GM19395 (cell line): ENCODE data around the gene LRP1.

Source experiments
- ATAC-seq: cut with Tn5 transposase; IDR thresholded peaks from one replicate; pipeline ENCODE4 v1.9.1; 2021; ENCODE audit warnings: mild to moderate bottlenecking, moderate library complexity; ENCODE audit not compliant: unreplicated experiment

LRP1 gene

GRCh38 chr12:57133013-57133569 lies 4.8 kb downstream of the LRP1 start:
- no peak for ATAC-seq

GRCh38 chr12:57133916-57134315 lies 5.6 kb downstream of the LRP1 start:
- ATAC-seq: no peak

GRCh38 chr12:57134949-57135348 lies 6.7 kb downstream of the LRP1 start:
- ATAC-seq: no peak

GRCh38 chr12:57135527-57136326 lies 7.4 kb downstream of the LRP1 start:
- ATAC-seq: no peak

- no peak for ATAC-seq
Measured at GRCh38 chr12:57138526-57139272, 10.4 kb downstream of the LRP1 start.

- ATAC-seq: no peak
Measured at GRCh38 chr12:57139796-57140649, 11.7 kb downstream of the LRP1 start.

GRCh38 chr12:57141249-57141648 lies 13.0 kb downstream of the LRP1 start:
- no peak for ATAC-seq

- ATAC-seq: no peak
Measured at GRCh38 chr12:57142121-57142520, 13.8 kb downstream of the LRP1 start.

- ATAC-seq: no peak
Measured at GRCh38 chr12:57142727-57143126, 14.4 kb downstream of the LRP1 start.

- no peak for ATAC-seq
Measured at GRCh38 chr12:57143454-57143853, 15.2 kb downstream of the LRP1 start.

- no peak for ATAC-seq
Measured at GRCh38 chr12:57145460-57146059, 17.3 kb downstream of the LRP1 start.

- ATAC-seq: no peak
Measured at GRCh38 chr12:57146092-57146491, 17.8 kb downstream of the LRP1 start.

- no peak for ATAC-seq
Measured at GRCh38 chr12:57146961-57147944, 19.0 kb downstream of the LRP1 start, which contains the start of gene LRP1-AS. TSS of gene LRP1-AS (minus strand) at chr12:57147619.

- ATAC-seq: no peak
Measured at GRCh38 chr12:57148469-57149244, 20.4 kb downstream of the LRP1 start.

- no peak for ATAC-seq
Measured at GRCh38 chr12:57149245-57149900, 21.1 kb downstream of the LRP1 start.

- ATAC-seq: no peak
Measured at GRCh38 chr12:57150400-57151000, 22.2 kb downstream of the LRP1 start.

GRCh38 chr12:57151741-57152630 lies 23.7 kb downstream of the LRP1 start:
- ATAC-seq: no peak
